HepG2 (cell line): Measurements from ENCODE around the gene SP5. TPM values are rescaled to one million over a fixed set of nuclear protein-coding genes. Genes with fewer than 3 reads are reported as not detected.
A peak's percentile ranks its signal among the peaks of the same experiment; 100 is the strongest.

Source experiments
- ETS1 ChIP-seq: sonication (generic); formaldehyde crosslinking; IDR thresholded peaks from 2 replicates; pipeline ENCODE4 v1.4.0; 2020; ENCODE audit warnings: missing genetic modification reagents
- KDM4B ChIP-seq: sonication (generic); formaldehyde crosslinking; IDR thresholded peaks from 2 replicates; pipeline ENCODE4 v1.4.0; 2020; ENCODE audit warnings: missing genetic modification reagents
- KMT2A ChIP-seq: sonication (generic); formaldehyde crosslinking; IDR thresholded peaks from 2 replicates; pipeline ENCODE4 v1.4.0; 2020; ENCODE audit warnings: missing genetic modification reagents
- NFIC ChIP-seq: IDR thresholded peaks from 2 replicates; pipeline ENCODE4 v1.6.1; 2012; ENCODE audit warnings: mild to moderate bottlenecking, low read length, inconsistent platforms
- REXO4 ChIP-seq: sonication (generic); formaldehyde crosslinking; IDR thresholded peaks from 2 replicates; pipeline ENCODE4 v1.8.0; 2022; ENCODE audit warnings: missing genetic modification reagents, mild to moderate bottlenecking, borderline replicate concordance
- SMAD3 ChIP-seq: sonication (generic); formaldehyde crosslinking; IDR thresholded peaks from 2 replicates; pipeline ENCODE4 v1.4.0; 2020; ENCODE audit warnings: missing genetic modification reagents
- SMAD9 ChIP-seq: sonication (generic); formaldehyde crosslinking; IDR thresholded peaks from 2 replicates; pipeline ENCODE4 v1.5.1; 2020; ENCODE audit warnings: mild to moderate bottlenecking, missing genetic modification reagents
- THAP8 ChIP-seq: sonication (generic); formaldehyde crosslinking; IDR thresholded peaks from 2 replicates; pipeline ENCODE4 v1.5.1; 2020; ENCODE audit warnings: missing genetic modification reagents, mild to moderate bottlenecking, borderline replicate concordance
- ZFP41 ChIP-seq: sonication (generic); formaldehyde crosslinking; IDR thresholded peaks from 2 replicates; pipeline ENCODE4 v1.4.0; 2020; ENCODE audit warnings: mild to moderate bottlenecking, missing genetic modification reagents, borderline replicate concordance
- ZNF597 ChIP-seq: sonication (generic); formaldehyde crosslinking; IDR thresholded peaks from 2 replicates; pipeline ENCODE4 v1.5.0; 2020; ENCODE audit warnings: missing genetic modification reagents
- ZNF747 ChIP-seq: sonication (generic); formaldehyde crosslinking; IDR thresholded peaks from 2 replicates; pipeline ENCODE4 v1.8.1; 2023; ENCODE audit warnings: missing genetic modification reagents, mild to moderate bottlenecking, borderline replicate concordance
- polyA plus RNA-seq, 8 experiments: library from polyadenylated mRNA; depleted of rRNA in 3 of 8; stranded (reverse) in 7 of 8; unstranded in 1 of 8; fragments of >200 nt; fragmentation: Illumina TruSeq in 4 of 8; extraction: Trizol in 4 of 8; gene quantifications; 2 replicates each; pipeline versions ENCODE4 v1.2.1 to v1.2.3, GENCODE V29; 2011 to 2016; ENCODE audit warnings: low read depth in 4 of 8, missing spikeins in 1 of 8, mixed read lengths in 1 of 8; ENCODE audit not compliant: insufficient read depth in 1 of 8
- total RNA-seq, 5 experiments: library from RNA; depleted of rRNA; stranded (reverse); fragments of >200 nt; fragmentation: Illumina TruSeq; extraction: Trizol; gene quantifications; 2 replicates each; pipeline ENCODE4 v1.2.3, GENCODE V29; 2016; ENCODE audit warnings: low read depth in 1 of 5
- TF ChIP-seq, protein P1 (sequence below): sonication (generic); formaldehyde crosslinking; IDR thresholded peaks from 2 replicates; pipeline ENCODE4 v1.9.0; 2021; ENCODE audit warnings: missing genetic modification reagents, borderline replicate concordance
- TF ChIP-seq, protein P2 (sequence below): sonication (generic); formaldehyde crosslinking; IDR thresholded peaks from 2 replicates; pipeline ENCODE4 v1.8.0; 2022; ENCODE audit warnings: mild to moderate bottlenecking, missing genetic modification reagents; ENCODE audit not compliant: insufficient replicate concordance
- TF ChIP-seq, protein P3 (sequence below): IDR thresholded peaks from 2 replicates; pipeline ENCODE4 v1.6.1; 2012; ENCODE audit warnings: low read depth, low read length, improper control_type of control experiment

Gene SP5
- total and polyA plus RNA-seq, 2 of the 13 experiments (the other 11 are each of a cell fraction or from before 2014, with no cell fraction given) = 50.8 to 119 TPM

DNA sequence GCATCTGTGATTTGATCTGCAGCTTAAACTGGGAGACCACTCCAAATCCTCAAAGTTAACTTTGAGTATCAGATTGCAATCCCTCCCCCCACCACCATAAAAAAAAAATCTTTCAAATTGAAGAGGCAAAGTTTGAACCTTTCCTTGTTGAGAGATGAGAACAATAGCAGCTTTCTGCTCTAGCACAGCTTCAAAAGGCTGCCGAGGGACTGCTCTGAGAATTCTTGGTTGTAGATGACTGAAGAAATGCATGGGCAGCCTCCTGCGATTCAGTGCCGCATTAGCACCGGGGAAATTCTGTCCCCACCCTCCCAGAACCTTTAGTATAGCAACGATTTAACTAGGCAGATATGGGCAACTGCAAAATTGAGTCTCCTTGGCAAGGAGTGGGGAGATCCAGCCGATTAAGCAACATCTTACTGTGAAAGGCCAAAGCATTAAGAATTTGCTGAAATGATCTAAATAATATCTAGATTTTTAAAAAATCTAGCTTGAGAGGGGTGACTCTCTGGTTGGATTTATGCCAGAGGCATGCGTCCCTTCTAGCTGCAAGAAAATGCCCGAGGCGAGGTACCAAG, 3.9 kb upstream of the SP5 start (continued):
- no peak for TF ChIP-seq ZNF597 (CRISPR knock-in tag)
- 0 out of 2 replicates have a peak, but pooled peaks have one; percentile 20 for TF ChIP-seq SMAD9 (CRISPR knock-in tag)
- peak; percentile 27 for TF ChIP-seq KMT2A (CRISPR knock-in tag)
- TF ChIP-seq ZNF747 (CRISPR knock-in tag) = no peak
- TF ChIP-seq, protein P1, sequence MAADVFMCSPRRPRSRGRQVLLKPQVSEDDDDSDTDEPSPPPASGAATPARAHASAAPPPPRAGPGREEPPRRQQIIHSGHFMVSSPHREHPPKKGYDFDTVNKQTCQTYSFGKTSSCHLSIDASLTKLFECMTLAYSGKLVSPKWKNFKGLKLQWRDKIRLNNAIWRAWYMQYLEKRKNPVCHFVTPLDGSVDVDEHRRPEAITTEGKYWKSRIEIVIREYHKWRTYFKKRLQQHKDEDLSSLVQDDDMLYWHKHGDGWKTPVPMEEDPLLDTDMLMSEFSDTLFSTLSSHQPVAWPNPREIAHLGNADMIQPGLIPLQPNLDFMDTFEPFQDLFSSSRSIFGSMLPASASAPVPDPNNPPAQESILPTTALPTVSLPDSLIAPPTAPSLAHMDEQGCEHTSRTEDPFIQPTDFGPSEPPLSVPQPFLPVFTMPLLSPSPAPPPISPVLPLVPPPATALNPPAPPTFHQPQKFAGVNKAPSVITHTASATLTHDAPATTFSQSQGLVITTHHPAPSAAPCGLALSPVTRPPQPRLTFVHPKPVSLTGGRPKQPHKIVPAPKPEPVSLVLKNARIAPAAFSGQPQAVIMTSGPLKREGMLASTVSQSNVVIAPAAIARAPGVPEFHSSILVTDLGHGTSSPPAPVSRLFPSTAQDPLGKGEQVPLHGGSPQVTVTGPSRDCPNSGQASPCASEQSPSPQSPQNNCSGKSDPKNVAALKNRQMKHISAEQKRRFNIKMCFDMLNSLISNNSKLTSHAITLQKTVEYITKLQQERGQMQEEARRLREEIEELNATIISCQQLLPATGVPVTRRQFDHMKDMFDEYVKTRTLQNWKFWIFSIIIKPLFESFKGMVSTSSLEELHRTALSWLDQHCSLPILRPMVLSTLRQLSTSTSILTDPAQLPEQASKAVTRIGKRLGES (CRISPR knock-in tag) = 0 out of 2 replicates have a peak, but pooled peaks have one; percentile 21
- TF ChIP-seq, protein P2, sequence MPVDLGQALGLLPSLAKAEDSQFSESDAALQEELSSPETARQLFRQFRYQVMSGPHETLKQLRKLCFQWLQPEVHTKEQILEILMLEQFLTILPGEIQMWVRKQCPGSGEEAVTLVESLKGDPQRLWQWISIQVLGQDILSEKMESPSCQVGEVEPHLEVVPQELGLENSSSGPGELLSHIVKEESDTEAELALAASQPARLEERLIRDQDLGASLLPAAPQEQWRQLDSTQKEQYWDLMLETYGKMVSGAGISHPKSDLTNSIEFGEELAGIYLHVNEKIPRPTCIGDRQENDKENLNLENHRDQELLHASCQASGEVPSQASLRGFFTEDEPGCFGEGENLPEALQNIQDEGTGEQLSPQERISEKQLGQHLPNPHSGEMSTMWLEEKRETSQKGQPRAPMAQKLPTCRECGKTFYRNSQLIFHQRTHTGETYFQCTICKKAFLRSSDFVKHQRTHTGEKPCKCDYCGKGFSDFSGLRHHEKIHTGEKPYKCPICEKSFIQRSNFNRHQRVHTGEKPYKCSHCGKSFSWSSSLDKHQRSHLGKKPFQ (CRISPR knock-in tag) = peak; percentile 46
- TF ChIP-seq, protein P3, sequence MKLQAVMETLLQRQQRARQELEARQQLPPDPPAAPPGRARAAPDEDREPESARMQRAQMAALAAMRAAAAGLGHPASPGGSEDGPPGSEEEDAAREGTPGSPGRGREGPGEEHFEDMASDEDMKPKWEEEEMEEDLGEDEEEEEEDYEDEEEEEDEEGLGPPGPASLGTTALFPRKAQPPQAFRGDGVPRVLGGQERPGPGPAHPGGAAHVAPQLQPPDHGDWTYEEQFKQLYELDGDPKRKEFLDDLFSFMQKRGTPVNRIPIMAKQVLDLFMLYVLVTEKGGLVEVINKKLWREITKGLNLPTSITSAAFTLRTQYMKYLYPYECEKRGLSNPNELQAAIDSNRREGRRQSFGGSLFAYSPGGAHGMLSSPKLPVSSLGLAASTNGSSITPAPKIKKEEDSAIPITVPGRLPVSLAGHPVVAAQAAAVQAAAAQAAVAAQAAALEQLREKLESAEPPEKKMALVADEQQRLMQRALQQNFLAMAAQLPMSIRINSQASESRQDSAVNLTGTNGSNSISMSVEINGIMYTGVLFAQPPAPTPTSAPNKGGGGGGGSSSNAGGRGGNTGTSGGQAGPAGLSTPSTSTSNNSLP = peak; percentile 29; the same call in 1 of the 2 replicates
- no peak for TF ChIP-seq KDM4B (CRISPR knock-in tag)
- no peak for TF ChIP-seq SMAD3 (CRISPR knock-in tag)
- TF ChIP-seq REXO4 (CRISPR knock-in tag) = no peak
- no peak for TF ChIP-seq ZFP41 (CRISPR knock-in tag)
- 0 out of 2 replicates have a peak, but pooled peaks have one; percentile 30 for TF ChIP-seq THAP8 (CRISPR knock-in tag)
- no peak for TF ChIP-seq ETS1 (CRISPR knock-in tag)
- TF ChIP-seq NFIC = peak; percentile 43; the same call in 1 of the 2 replicates
